Keratinocyte (primary cell): ENCODE results near the gene JRKL. TPM values are rescaled to one million over a fixed set of nuclear protein-coding genes. Genes with fewer than 3 reads are reported as not detected.

Source experiments
- DNase-seq: peaks from one replicate; pipeline ENCODE4 v3.0.0-alpha.2; 2011; ENCODE audit warnings: low read depth, missing footprints, low spot score
- FAIRE-seq: peaks from 2 replicates; lab custom pipeline; 2011; peaks lifted over from hg19 to GRCh38; lab: Jason Lieb, UNC
- H2AFZ ChIP-seq: 2 replicates; pipeline ENCODE4 v1.6.0; 2012; ENCODE audit warnings: low read length, control low read depth, inconsistent platforms; ENCODE audit not compliant: control insufficient read depth
- H3K27ac ChIP-seq: 2 replicates; pipeline ENCODE4 v1.5.1; 2011; ENCODE audit warnings: low read length; ENCODE audit not compliant: control insufficient read depth, insufficient read depth
- H3K27me3 ChIP-seq: 3 replicates; pipeline ENCODE4 v1.6.0; 2011; ENCODE audit warnings: low read length; ENCODE audit not compliant: control insufficient read depth, insufficient read depth; ENCODE audit errors: extremely low read depth
- H3K36me3 ChIP-seq, 2 experiments: 2 replicates in 1 of 2; 3 replicates in 1 of 2; pipeline ENCODE4 v1.5.1; 2011; ENCODE audit warnings: low read length in 2 of 2, mild to moderate bottlenecking in 1 of 2; ENCODE audit not compliant: control insufficient read depth in 2 of 2, insufficient read depth in 2 of 2; ENCODE audit errors: extremely low read depth in 1 of 2
- H3K4me1 ChIP-seq: 3 replicates; pipeline ENCODE4 v1.5.1; 2011; ENCODE audit warnings: low read length; ENCODE audit not compliant: control insufficient read depth, insufficient read depth; ENCODE audit errors: extremely low read depth
- H3K4me2 ChIP-seq: 3 replicates; pipeline ENCODE4 v1.6.0; 2011; ENCODE audit warnings: low read depth, low read length; ENCODE audit not compliant: control insufficient read depth, insufficient read depth; ENCODE audit errors: extremely low read depth
- H3K4me3 ChIP-seq, 3 experiments: fragments of 200-600 bp in 1 of 3; sonication (generic) in 1 of 3; 2 replicates in 2 of 3; 3 replicates in 1 of 3; pipeline ENCODE4 v1.5.1; 2011 to 2016; ENCODE audit warnings: low read length in 3 of 3, mild to moderate bottlenecking in 3 of 3, control low read depth in 2 of 3, inconsistent platforms in 1 of 3, low read depth in 1 of 3, mixed read lengths in 1 of 3, mixed run types in 1 of 3, moderate library complexity in 1 of 3; ENCODE audit not compliant: control insufficient read depth in 2 of 3, insufficient read depth in 2 of 3; ENCODE audit errors: extremely low read depth in 1 of 3
- H3K79me2 ChIP-seq: 2 replicates; pipeline ENCODE4 v1.6.0; 2012; ENCODE audit warnings: low read length; ENCODE audit not compliant: control insufficient read depth, insufficient read depth
- H3K9ac ChIP-seq: 3 replicates; pipeline ENCODE4 v1.6.0; 2011; ENCODE audit warnings: low read length; ENCODE audit not compliant: control insufficient read depth, insufficient read depth; ENCODE audit errors: extremely low read depth
- H3K9me1 ChIP-seq: 3 replicates; pipeline ENCODE4 v1.6.0; 2011; ENCODE audit warnings: low read length; ENCODE audit not compliant: control insufficient read depth, insufficient read depth; ENCODE audit errors: extremely low read depth
- H3K9me3 ChIP-seq: 2 replicates; pipeline ENCODE4 v1.5.1; 2012; ENCODE audit warnings: low read depth, low read length; ENCODE audit not compliant: control insufficient read depth
- H4K20me1 ChIP-seq: 3 replicates; pipeline ENCODE4 v1.6.0; 2011; ENCODE audit warnings: low read length; ENCODE audit not compliant: control insufficient read depth, insufficient read depth; ENCODE audit errors: extremely low read depth
- CTCF ChIP-seq, 3 experiments: IDR thresholded peaks in 1 of 3; conservative IDR thresholded peaks in 1 of 3; optimal IDR thresholded peaks in 1 of 3; 2 replicates in 2 of 3; 3 replicates in 1 of 3; pipeline versions ENCODE3 to v1.5.1; 2011; ENCODE audit warnings: low read length in 3 of 3, mild to moderate bottlenecking in 3 of 3, moderate library complexity in 2 of 3, control low read depth in 1 of 3, inconsistent platforms in 1 of 3; ENCODE audit not compliant: insufficient read depth in 2 of 3; ENCODE audit errors: extremely low read depth in 1 of 3
- EZH2 ChIP-seq: IDR thresholded peaks from one replicate; pipeline ENCODE4 v1.6.1; 2012; ENCODE audit warnings: inconsistent platforms, mild to moderate bottlenecking, low read length, moderate library complexity
- dilution Hi-C: fragments of 300-500 bp; cut with MboI; formaldehyde crosslinking; loops from one replicate; pipeline ENCODE4 v1.7.0; 2020; ENCODE audit warnings: low sequenced_read_pairs; ENCODE audit not compliant: extremely low pct_ligation_motif_present
- polyA plus RNA-seq, 5 experiments: library from polyadenylated mRNA; depleted of rRNA in 3 of 5; stranded (reverse) in 3 of 5; stranded (forward) in 1 of 5; unstranded in 1 of 5; fragments of >200 nt; gene quantifications; 1 replicate in 1 of 5; 2 replicates in 3 of 5; 3 replicates in 1 of 5; pipeline versions ENCODE4 v1.2.1 to v1.2.3, GENCODE V29; 2011 to 2012; ENCODE audit warnings: missing spikeins in 2 of 5, low read depth in 1 of 5, low replicate concordance in 1 of 5

JRKL gene
- polyA plus RNA-seq, 1 donor (not counting 4 experiments of a cell fraction or from before 2014, with no cell fraction given): 6.9 TPM

GRCh38 chr11:96396637-96397036 lies 6.8 kb downstream of the JRKL start:
- H3K27me3 ChIP-seq: no peaks in the 10 kb centered on the region
- H3K36me3 ChIP-seq: no peaks in the 10 kb centered on the region
- peaks cover 2% of the 10 kb centered on the region for H3K79me2 ChIP-seq
- H2AFZ ChIP-seq: no peak overlapping the region
- no peak for DNase-seq
- H4K20me1 ChIP-seq: no peaks in the 10 kb centered on the region
- peaks cover 8% of the 10 kb centered on the region for H3K4me1 ChIP-seq
- H3K4me3 ChIP-seq: no peak overlapping the region
- peaks cover 2% of the 10 kb centered on the region for H3K9me1 ChIP-seq
- H3K4me2 ChIP-seq: no peak overlapping the region
- dilution Hi-C loops: no loop called here
- H3K27ac ChIP-seq: no peak overlapping the region
- no peaks in the 10 kb centered on the region for H3K9me3 ChIP-seq
- peak; percentile 66 for FAIRE-seq
- TF ChIP-seq CTCF (optimal IDR thresholded peaks at IDR 0.05 in 1 of 3, IDR thresholded peaks at IDR 0.05 in 1 of 3, conservative IDR thresholded peaks at IDR 0.05 in 1 of 3; ENCODE audit: extremely low read depth in 1 of 3, insufficient read depth in 2 of 3, low read length in 3 of 3) (no peak), EZH2 (no peak)
- no peak overlapping the region for H3K9ac ChIP-seq

GRCh38 chr11:96397863-96398262 lies 8.1 kb downstream of the JRKL start:
- no peaks in the 10 kb centered on the region for H3K79me2 ChIP-seq
- DNase-seq: no peak
- no peak overlapping the region for H3K4me2 ChIP-seq
- no peaks in the 10 kb centered on the region for H3K36me3 ChIP-seq
- no peak overlapping the region for H3K27ac ChIP-seq
- H3K27me3 ChIP-seq: no peaks in the 10 kb centered on the region
- peaks cover 5% of the 10 kb centered on the region for H3K4me1 ChIP-seq
- H4K20me1 ChIP-seq: no peaks in the 10 kb centered on the region
- FAIRE-seq: no peak
- peaks cover 2% of the 10 kb centered on the region for H3K9me1 ChIP-seq
- H3K9me3 ChIP-seq: no peaks in the 10 kb centered on the region
- H3K4me3 ChIP-seq: no peak overlapping the region
- dilution Hi-C loops: no loop called here
- no peak overlapping the region for H2AFZ ChIP-seq
- TF ChIP-seq EZH2: no peak
- no peak for TF ChIP-seq CTCF (optimal IDR thresholded peaks at IDR 0.05 in 1 of 3, IDR thresholded peaks at IDR 0.05 in 1 of 3, conservative IDR thresholded peaks at IDR 0.05 in 1 of 3; ENCODE audit: extremely low read depth in 1 of 3, insufficient read depth in 2 of 3, low read length in 3 of 3)
- H3K9ac ChIP-seq: no peak overlapping the region
